Urinary bladder (tissue), 4 donors: ENCODE data around the gene ABCA12. TPM values are rescaled to one million over a fixed set of nuclear protein-coding genes. Genes with fewer than 3 reads are reported as not detected.

Source experiments
- DNase-seq: peaks from one replicate; pipeline ENCODE4 v3.0.0-alpha.2; 2015; ENCODE audit errors: extremely low spot score
- H3K27ac ChIP-seq: one replicate; pipeline ENCODE4 v1.5.1; 2013; ENCODE audit warnings: low read depth, mild to moderate bottlenecking, moderate library complexity
- H3K36me3 ChIP-seq: one replicate; pipeline ENCODE4 v1.6.1; 2013; ENCODE audit warnings: mild to moderate bottlenecking, moderate library complexity; ENCODE audit not compliant: insufficient read depth
- H3K4me1 ChIP-seq: one replicate; pipeline ENCODE4 v1.6.1; 2013; ENCODE audit warnings: mild to moderate bottlenecking, moderate library complexity; ENCODE audit not compliant: insufficient read depth
- H3K4me3 ChIP-seq: one replicate; pipeline ENCODE4 v1.5.1; 2013; ENCODE audit warnings: low read depth, low read length
- WGBS: extraction: QIAGEN DNeasy Blood & Tissue Kit; methylation state at CpG from one replicate; pipeline ENCODE4 v1.1.7; 2013; 5-methylcytosine and 5-hydroxymethylcytosine counted together
- polyA plus RNA-seq: library from polyadenylated mRNA; stranded (reverse); fragments of 200-250 nt; gene quantifications from one replicate; pipeline ENCODE4 v1.2.3, GENCODE V29; 2013
- total RNA-seq: library from RNA; depleted of rRNA; stranded (reverse); fragments of >200 nt; gene quantifications from one replicate; pipeline ENCODE4 v1.2.3, GENCODE V29; 2014
- donor health status: healthy with polysubstance abuse.
- donor health status: healthy.

The ABCA12 gene
- total and polyA plus RNA-seq, 2 donors = 0.01 to 0.58 TPM

DNA sequence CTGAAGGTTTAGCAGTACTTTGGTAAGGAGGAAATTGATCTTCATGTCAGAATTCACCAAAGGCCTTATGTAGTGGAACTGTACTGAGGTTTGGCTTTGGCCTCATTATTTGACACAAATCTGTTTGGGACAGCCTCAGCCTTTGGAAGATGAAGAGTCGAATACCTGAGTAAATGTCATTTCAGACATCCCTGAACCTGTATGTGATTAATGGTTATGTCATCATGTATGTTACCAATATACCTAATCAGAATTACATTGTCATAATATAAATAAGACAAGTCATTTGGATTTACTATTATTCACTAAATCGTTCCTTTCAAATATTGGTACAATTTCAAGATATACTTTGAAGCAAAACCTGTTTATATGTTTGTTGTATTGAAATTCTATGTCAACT lies 10.6 kb upstream of the ABCA12 start:
- no peaks in the 10 kb centered on the region for H3K4me1 ChIP-seq
- WGBS = 91% methylated on average over 2 of the region's 2 CpGs
- no peak for DNase-seq
- no peak overlapping the region for H3K4me3 ChIP-seq
- H3K27ac ChIP-seq = no peak overlapping the region
- H3K36me3 ChIP-seq = no peaks in the 10 kb centered on the region

DNA sequence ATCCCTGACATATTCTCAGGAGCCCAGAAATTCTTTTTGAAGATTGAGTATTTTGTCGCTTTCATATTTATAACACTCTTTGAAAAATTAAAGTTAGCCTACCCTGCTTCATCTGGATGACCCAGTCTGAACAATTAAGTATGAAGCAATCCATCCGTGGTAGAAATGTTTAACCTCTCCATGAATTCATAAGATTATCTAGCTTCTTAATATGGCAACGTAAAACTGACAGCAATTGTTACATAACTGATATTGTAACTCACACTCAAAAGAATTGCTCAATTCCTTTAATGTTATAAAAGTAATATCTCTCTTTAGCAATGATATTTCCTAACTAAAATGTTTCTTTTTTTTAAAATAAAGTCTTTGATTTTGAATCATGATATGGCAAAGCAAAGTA lies 7.2 kb upstream of the ABCA12 start:
- WGBS = 40% methylated on average over 3 of the region's 3 CpGs
- H3K4me3 ChIP-seq = no peak overlapping the region
- H3K4me1 ChIP-seq = no peaks in the 10 kb centered on the region
- no peak for DNase-seq
- H3K27ac ChIP-seq = no peak overlapping the region
- no peaks in the 10 kb centered on the region for H3K36me3 ChIP-seq

DNA sequence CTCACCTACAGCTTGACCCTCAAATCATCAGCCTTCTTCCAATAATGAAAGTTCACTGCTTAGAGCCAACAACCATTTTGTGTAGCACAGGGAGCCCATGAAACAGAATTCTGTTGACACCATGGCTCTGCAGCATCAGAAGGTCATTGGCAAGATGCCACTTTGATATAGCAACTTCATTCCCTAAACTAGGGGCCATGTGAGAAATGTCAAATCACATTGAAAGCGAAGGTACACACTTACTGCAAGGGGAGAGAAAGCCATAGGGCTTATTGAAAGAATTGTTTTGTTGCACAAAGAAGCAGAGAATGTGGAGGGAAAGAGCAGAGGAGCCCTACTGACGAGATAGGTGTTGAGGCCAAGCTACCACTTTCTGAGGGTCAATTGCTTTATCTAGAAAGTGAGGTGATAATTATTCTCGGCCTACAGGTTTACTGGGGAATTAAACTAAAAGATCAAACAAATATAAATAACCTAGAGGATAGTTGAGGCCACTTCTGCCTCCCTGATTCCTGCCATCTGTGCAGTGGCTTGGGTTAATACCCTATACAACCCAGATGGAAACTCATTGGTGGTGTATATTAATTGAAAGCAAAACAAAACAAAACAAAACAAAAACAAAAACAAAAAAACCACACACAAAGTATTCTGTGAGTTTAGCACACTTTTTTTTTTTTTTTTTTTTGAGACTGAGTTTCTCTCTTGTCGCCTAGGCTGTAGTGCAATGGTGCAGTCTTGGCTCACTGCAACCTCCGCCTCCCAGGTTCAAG lies 5.9 kb upstream of the ABCA12 start:
- H3K36me3 ChIP-seq = no peaks in the 10 kb centered on the region
- 69% methylated on average over 5 of the region's 5 CpGs for WGBS
- no peak overlapping the region for H3K4me3 ChIP-seq
- DNase-seq = no peak
- H3K4me1 ChIP-seq = no peaks in the 10 kb centered on the region
- H3K27ac ChIP-seq = no peak overlapping the region

DNA sequence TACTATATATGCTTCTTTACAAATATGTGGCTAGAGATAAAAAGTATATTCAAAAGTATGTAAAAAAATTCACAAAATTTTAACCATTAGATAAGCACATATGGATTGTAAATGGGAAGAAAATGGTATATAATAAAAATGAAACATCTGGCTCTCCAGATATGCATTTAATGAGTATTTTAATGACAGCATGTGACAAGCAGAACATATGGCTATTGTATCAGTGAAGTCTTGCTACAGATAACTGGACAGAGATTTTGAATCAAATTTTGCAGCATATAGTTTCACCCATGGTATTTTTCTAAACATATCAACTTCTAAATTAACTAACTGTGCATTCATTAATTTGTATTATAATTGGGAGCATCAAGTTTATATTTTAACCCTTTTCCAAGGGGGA lies 5.0 kb upstream of the ABCA12 start:
- Histone ChIP-seq H3K36me3 (no peaks in the 10 kb centered on the region), H3K4me1 (no peaks in the 10 kb centered on the region), H3K27ac (no peak overlapping the region), H3K4me3 (no peak overlapping the region)
- no peak for DNase-seq

DNA sequence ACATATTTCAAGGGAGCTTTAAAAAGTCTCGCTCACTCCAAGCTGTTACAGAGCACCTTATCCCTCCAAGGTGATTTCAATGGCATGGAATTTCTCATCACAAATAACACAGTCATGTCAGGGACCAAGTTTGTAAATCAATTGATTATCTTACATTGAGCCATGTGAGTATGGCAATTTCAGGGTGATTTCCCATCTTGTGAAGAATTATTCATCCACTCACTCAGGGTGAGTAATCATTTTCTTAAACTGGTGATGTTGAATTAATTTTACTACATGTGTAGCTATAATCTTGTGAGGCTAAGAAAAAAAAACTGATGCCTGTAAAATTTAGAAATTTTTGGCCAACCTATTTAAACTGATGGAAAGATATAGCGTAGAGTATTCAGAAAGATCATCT lies 3.3 kb upstream of the ABCA12 start:
- Histone ChIP-seq H3K4me3 (no peak overlapping the region), H3K27ac (no peak overlapping the region), H3K4me1 (no peaks in the 10 kb centered on the region), H3K36me3 (no peaks in the 10 kb centered on the region)
- WGBS = 89% methylated on average over 2 of the region's 2 CpGs
- DNase-seq = no peak

DNA sequence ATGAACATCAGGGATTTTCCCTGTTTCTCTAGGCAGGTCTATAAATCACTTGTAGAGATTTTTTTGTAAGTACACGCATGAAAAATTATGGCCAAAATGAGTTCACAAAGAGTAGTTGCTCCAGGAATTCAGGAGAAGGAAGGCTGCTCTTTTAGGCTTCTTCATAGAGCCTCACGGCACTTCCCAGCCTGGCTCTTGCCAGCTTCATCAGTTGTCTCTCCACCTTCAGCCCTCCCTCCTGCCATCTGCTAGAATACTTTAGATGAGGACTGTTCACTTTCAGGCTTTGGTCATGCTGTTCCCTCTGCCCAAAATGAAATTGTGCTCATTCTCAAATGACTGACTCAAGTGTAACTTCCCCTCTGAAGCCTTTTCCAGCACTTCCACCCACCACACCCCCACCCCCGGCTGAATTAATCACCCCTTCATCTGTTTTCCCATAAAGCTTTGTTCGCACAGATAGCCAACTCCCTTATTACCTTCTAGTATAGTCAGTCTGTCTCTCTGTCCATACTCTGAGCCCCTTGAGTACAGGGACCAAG lies 1.8 kb upstream of the ABCA12 start:
- no peaks in the 10 kb centered on the region for H3K4me1 ChIP-seq
- H3K27ac ChIP-seq = no peak overlapping the region
- H3K4me3 ChIP-seq = no peak overlapping the region
- DNase-seq = no peak
- H3K36me3 ChIP-seq = no peaks in the 10 kb centered on the region
- 65% methylated on average over 4 of the region's 4 CpGs for WGBS

DNA sequence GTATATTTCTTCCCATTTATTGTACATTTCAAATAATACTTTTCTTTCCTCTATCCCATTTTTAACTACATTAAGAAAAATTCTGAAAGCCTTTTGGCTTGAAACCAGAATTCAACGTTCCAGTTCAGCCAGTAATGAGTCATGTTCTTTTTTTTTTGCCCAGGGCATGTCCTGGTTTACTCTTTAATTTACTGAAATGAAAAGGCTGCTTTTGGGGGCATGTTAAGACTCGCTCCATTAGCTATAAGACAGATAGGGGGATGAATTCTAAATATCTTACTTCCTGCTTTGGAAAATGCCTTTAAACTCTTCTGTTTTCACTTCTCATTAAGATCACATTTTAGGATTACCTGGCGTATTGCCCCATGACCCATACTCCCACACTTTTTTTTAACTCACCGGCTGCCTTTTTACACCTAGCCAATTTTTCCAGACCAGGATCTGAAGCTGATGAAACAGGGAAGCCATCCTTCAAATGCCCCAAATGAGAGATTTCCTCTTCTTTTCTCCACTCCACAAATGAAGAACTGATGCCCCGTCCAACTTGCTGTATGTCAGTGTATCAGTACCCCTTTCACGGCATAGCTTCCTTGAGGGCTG lies 585 bp downstream of the ABCA12 start:
- peak; percentile 53 for DNase-seq
- WGBS = 53% methylated on average over 6 of the region's 6 CpGs
- Histone ChIP-seq H3K4me3 (no peak overlapping the region), H3K36me3 (no peaks in the 10 kb centered on the region), H3K27ac (no peak overlapping the region), H3K4me1 (no peaks in the 10 kb centered on the region)

DNA sequence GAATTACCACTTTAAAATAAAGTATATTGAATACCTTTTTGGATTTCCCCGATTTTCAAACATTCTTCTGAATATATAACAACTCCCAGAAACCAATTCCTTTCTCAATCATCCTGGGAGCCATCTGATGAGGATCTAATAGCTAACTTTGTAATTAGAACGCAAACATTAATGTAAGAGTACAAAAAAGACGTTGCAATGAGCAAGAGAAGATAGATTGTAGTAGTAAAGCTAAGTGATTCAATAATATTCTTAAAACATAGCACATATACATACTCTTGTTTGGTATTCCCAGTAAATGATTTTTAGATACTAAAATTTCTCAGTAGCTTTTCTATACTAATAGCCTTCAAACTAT lies 1.1 kb downstream of the ABCA12 start:
- Histone ChIP-seq H3K4me3 (no peak overlapping the region), H3K36me3 (no peaks in the 10 kb centered on the region), H3K4me1 (no peaks in the 10 kb centered on the region), H3K27ac (no peak overlapping the region)
- no peak for DNase-seq
- 72% methylated on average over 3 of the region's 3 CpGs for WGBS

DNA sequence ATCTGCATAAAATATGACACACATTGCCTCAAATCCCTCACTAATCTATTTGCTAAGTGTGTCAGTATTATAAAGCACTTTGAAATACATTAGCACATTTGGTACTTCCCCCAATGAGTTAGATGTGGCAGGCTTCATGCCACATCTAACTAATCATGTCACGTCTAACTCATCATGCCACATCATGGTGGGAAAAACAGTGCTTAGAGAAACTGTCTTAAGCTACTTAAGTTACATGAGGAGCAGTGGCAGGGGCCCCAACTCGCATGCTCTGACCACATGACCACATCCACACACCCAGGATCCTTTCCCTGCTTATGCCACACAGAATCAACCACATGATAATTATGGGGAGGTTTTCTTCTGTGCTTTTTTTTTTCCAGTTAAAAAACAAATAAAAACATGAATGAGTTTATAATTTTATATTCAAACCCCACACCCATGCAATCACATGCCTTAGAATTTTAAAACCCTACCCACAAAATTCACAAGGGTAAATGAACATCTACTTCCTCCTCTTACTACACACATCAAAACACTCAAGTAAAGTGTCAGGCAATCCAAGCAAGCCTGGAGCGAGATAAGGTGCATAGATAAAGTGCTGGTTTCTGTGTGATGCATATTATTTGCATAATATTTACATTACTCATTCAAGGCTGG lies 1.6 kb downstream of the ABCA12 start:
- H3K4me3 ChIP-seq = no peak overlapping the region
- no peaks in the 10 kb centered on the region for H3K4me1 ChIP-seq
- no peaks in the 10 kb centered on the region for H3K36me3 ChIP-seq
- H3K27ac ChIP-seq = no peak overlapping the region
- WGBS = 48% methylated on average over 3 of the region's 3 CpGs
- DNase-seq = no peak

DNA sequence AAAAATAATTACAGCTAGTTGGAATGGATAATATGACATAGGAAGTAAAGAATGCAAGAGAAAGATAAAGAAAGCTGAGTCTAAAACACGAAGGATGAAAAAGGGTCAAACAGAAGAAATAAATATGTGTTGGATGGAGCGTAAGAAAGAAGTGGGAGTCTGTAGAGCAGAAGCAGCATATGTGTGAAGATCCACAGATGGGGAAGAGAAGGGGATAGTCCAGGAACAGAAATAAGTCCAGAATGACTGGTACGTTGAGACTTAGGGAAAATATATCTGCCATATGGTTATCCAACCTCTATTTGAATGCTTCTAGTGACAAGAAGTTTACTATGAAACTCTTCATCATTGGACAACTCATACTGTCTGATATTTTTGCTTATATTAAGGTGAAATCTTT lies 18.0 kb downstream of the ABCA12 start:
- no peak overlapping the region for H3K4me3 ChIP-seq
- no peaks in the 10 kb centered on the region for H3K36me3 ChIP-seq
- 60% methylated on average over 3 of the region's 3 CpGs for WGBS
- DNase-seq = no peak
- H3K27ac ChIP-seq = no peak overlapping the region
- H3K4me1 ChIP-seq = no peaks in the 10 kb centered on the region

DNA sequence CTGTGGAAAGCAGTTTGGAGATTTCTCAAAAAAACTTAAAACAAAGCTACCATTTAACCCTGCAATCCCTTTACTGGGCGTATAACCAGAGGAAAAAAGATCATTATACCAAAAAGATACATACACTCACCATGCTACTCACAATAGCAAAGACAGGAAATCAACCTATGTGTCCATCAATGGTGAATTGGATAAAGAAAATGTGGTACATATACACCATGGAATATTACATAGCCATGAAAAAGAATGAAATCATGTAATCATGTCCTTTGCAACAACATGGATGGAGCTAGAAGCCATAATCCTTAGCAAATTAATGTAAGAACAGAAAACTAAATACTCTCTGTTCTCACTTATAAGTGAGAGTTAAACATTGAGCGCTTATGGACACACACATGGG lies 18.6 kb downstream of the ABCA12 start:
- no peaks in the 10 kb centered on the region for H3K36me3 ChIP-seq
- no peak for DNase-seq
- no peaks in the 10 kb centered on the region for H3K4me1 ChIP-seq
- 95% methylated on average over 2 of the region's 2 CpGs for WGBS
- no peak overlapping the region for H3K4me3 ChIP-seq
- H3K27ac ChIP-seq = no peak overlapping the region

DNA sequence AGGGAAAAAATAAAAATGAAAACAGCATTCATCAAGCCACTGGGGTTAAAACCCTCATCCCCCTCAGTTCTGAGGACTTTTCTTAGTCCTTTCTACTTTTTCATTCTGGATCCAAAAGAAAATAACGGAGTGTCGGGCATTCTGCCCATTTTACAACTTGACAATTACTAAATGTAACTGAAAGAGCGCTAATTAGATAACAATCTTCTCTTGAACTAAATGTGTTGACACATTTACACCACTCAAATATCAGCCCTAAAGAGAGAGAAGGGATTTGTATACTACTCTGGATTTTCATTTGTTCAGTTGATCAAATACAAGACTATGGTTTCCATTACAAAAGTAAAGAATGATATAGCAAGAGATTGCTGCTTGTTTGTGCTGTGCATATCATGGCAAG lies 27.5 kb downstream of the ABCA12 start:
- no peak for DNase-seq
- Histone ChIP-seq H3K4me3 (no peak overlapping the region), H3K36me3 (no peaks in the 10 kb centered on the region), H3K4me1 (no peaks in the 10 kb centered on the region), H3K27ac (no peak overlapping the region)
- 35% methylated on average over 3 of the region's 3 CpGs for WGBS

DNA sequence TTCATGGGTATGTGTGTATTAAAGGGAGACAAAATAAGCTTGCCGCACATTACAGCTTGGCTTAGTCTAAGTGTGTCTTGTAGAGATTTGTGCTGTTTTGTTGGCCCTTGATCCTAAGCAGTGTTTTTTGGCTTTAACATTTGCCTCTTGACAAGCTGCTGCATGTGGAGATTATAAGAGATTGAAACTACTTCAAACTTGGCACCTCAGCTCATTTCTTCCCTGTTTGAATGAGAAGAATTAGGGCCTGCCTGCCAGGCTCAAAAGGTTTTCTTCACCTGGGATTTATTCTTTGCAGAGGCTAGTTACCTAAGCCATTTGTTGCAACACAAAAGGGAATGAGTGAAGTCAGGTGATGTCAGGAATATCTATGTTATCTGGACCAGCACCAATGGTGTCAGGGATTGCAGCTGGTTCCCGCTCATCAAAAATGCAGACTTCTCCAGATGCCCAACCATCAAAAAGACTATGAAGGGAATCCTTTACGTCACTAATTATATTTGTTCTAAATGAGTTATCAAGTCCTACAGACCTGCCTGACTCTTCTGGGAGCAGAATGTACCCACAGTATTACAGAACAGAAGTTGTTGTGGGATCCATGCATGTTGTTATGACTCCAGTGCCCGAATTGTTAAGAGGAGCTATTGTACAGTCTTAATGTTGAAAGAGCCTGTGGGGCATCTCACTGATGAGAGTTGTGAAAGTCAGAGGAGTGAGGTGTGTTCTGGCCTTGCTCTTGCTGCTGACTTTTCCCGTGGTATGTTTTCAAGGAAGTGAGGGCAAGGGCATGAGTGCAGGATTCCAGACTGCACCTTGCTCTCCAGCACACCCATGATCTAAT lies 31.0 kb downstream of the ABCA12 start:
- no peak for DNase-seq
- Histone ChIP-seq H3K4me1 (no peaks in the 10 kb centered on the region), H3K36me3 (no peaks in the 10 kb centered on the region), H3K27ac (no peak overlapping the region), H3K4me3 (no peak overlapping the region)
- 76% methylated on average over 5 of the region's 5 CpGs for WGBS
